HG03439 (cell line): Measurements from ENCODE around the gene KHNYN.
"Not testable (repeated sequence)": the region's sequence is repeated elsewhere in the genome, so short reads cannot be mapped to it uniquely, and the experiment has no call there.

Source experiments
- ATAC-seq: cut with Tn5 transposase; IDR thresholded peaks from one replicate; pipeline ENCODE4 v1.9.1; 2021; ENCODE audit warnings: mild to moderate bottlenecking, moderate library complexity; ENCODE audit not compliant: unreplicated experiment

The KHNYN gene

GRCh38 chr14:24429395-24430142, at the start of gene KHNYN, which contains the start of gene CBLN3:
KHNYN (plus strand) TSS chr14:24429954; CDS start chr14:24430731, 777 bp downstream.
CBLN3 (minus strand) TSS chr14:24429668; CDS start chr14:24429054, 614 bp downstream.
- peak; percentile 78 for ATAC-seq

DNA sequence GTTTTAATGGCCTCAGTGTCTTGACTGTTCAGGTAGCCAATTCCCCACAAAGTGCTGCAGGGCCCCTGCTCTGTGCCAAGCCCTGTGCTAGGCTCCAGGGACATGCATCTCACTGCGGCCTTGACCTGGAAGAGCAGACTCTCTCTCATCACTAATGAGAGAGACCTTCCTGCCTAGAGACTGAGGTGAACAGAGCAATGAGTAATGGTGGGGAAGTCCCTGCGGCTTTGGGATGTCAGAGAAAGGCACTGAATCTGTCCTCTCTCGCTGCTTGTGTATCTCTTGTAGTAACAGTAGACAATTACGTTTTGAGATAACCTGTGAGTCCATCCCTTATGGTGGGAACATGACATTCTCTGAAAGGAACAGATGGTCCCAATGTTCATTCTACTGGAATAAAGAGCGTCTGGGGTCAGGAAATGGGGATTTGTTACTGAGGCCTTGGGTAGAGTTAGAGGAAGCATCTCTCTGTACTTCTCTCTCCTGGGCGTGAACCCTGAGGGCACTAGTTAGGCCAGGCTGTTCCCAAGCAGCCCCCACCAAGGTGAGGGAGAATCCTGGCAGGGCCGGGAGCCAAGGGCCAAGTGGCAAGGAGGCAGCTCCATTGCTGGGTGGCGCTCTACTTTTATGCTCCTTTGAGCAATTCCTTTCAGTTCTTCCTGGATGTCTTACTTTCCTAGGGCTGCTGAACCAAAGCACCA, 48.2 kb upstream of the KHNYN start:
- no peak for ATAC-seq

GRCh38 chr14:24382064-24382371, 47.7 kb upstream of the KHNYN start:
- no peak for ATAC-seq

GRCh38 chr14:24384169-24384568, 45.6 kb upstream of the KHNYN start:
- ATAC-seq: no peak

- ATAC-seq: no peak
Observed at GRCh38 chr14:24385524-24385923, 44.2 kb upstream of the KHNYN start.

DNA sequence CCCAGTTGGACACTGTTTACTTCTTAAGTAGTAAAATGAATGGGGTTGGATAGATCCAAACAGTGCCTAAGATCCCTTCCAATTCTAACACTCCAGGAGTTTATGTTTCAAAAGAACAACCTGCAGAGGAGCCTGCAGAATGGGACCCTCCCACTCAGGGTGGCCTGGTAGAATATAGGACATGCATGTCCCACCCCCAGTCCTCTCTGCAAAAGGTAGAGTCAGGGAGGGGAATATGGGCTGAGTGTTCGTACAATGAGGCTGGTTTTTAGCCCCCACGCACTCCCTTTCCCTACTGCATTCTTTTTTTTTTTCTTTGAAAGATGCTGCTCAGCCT, 42.8 kb upstream of the KHNYN start:
- ATAC-seq: no peak

DNA sequence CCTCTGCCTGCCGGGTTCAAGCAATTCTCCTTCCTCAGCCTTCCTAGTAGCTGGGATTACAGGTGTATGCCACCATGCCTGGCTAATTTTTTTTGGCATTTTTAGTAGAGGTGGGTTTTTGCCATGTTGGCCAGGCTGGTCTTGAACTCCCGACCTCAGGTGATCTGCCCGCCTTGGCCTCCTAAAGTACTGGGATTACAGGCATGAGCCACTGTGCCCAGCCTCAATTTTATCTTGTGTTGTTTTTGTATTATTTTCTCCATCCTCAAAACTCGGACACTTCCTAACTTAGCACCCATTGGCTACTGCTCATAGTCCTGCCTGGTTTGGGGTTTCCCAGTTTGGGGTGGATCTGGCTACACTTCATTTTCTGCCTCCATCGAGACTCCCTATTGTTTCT, 42.2 kb upstream of the KHNYN start:
- ATAC-seq: not testable (repeated sequence)

GRCh38 chr14:24388474-24389179, 41.1 kb upstream of the KHNYN start:
- no peak for ATAC-seq

GRCh38 chr14:24389226-24389848, 40.4 kb upstream of the KHNYN start:
- no peak for ATAC-seq

GRCh38 chr14:24390701-24391468, 38.9 kb upstream of the KHNYN start:
- ATAC-seq: no peak

- no peak for ATAC-seq
Observed at GRCh38 chr14:24392325-24393091, 37.2 kb upstream of the KHNYN start.

DNA sequence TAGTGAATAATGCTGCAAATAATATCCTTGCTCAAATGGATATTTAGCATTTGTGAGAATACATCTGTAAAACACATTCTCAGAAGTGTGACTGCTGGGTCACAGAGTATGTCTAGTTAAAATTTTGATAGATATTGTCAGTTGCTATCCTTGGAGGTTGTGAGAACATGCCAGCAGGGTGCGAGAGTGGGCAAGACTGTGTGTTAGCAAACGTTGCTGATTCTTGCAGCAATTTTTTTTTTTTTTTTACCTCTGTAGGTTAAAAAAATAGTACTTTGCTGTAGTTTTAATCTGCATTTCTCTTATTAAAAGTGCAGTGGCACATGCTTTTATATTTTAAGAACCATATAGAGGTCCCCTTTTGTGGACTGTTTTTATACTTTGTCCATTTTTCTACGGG, 35.5 kb upstream of the KHNYN start:
- no peak for ATAC-seq

DNA sequence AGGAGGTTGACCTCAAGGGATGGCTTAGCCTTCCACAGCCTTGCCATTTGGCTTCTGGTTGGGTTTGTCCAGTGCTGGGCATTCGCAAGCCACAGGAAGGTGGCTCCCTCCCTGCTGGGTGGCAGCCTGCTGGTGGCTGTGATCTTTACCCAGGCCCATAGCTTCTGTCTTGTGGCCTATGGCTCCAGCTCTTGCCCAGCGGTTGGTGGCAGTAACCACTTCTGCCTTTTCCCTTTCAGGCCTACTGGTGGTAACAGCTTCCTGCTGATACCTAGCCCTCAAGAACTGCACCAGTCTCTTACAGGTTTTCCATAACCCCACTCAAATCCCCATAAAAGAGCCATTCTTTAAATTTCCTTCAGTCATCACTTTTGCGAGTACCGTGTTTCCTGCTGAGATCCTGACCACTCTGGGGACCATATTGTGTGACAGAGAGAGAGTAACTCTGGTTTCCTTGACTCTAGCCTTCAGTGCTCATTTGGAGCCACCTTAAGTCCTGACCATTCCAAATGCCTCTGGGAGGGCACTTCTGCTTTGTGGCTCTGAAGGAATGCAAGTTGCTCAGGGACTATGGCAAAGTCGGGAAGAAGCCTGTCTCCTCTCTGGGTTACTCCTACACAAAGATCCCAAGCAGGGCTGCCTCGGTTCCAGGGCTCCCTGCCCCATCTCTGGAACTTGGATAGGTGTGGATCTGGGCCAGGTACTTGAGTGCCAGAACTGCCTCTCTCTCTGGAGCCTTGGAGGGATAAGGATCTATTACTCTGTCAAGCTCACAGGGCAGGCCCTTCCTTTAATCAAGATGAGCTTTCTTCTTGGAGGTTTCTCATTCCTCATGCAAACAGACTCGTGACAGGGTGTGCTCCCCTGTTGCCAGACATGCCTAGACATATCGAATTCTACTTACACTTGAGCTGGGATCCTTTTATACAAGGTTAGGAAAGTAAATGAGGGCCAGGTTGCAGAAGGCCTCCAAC, 33.9 kb upstream of the KHNYN start:
- ATAC-seq: no peak

DNA sequence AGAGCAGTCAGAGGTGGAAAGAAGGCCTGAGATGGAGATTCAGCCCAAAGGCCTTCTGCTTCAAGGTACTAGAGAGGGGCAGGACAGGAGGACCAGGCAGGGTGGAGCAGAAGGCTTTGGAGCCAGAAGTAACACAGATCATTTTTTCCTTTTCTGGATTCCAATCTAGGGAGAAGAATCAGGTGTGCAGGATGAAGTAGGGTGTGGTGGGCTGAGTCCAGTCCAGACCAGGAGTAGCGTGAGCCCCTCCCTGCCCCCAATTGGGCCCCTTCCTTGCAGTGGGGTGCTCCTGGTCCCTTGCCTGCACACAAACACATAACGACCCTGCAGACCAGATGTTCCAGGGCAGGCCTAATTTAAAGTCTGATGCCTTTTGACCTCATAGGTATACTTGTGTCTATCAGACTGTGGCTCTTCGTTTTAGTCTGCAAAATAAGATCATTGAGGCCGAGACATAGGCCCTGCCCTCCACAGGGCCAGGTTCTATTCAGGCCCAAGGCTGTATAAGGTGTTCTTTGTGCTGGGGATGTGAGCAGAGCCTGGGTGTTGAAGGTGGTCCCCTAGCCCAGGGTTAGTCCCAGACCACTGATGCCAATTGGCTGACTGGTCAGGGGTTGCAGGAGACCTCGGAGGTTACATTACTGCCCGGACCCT, 32.0 kb upstream of the KHNYN start:
- no peak for ATAC-seq

DNA sequence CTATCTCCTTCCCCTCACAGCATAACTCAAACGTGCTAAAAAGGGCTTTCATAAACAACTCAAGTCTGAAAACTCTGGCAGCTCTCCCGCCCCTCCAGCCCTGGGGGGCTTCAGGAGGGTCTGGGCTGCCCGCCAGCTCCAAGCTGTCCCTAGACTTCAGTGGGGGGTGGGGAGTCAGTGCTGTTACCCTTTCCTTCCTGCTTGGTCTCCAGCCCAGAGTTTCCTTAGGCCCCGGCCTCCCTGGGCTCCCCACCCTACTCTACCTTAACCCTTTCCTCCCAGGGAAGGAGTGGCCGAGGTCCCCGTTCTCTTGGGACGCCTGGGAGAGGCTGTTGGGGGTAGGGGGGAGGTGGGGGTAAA, 31.5 kb upstream of the KHNYN start:
- no peak for ATAC-seq

DNA sequence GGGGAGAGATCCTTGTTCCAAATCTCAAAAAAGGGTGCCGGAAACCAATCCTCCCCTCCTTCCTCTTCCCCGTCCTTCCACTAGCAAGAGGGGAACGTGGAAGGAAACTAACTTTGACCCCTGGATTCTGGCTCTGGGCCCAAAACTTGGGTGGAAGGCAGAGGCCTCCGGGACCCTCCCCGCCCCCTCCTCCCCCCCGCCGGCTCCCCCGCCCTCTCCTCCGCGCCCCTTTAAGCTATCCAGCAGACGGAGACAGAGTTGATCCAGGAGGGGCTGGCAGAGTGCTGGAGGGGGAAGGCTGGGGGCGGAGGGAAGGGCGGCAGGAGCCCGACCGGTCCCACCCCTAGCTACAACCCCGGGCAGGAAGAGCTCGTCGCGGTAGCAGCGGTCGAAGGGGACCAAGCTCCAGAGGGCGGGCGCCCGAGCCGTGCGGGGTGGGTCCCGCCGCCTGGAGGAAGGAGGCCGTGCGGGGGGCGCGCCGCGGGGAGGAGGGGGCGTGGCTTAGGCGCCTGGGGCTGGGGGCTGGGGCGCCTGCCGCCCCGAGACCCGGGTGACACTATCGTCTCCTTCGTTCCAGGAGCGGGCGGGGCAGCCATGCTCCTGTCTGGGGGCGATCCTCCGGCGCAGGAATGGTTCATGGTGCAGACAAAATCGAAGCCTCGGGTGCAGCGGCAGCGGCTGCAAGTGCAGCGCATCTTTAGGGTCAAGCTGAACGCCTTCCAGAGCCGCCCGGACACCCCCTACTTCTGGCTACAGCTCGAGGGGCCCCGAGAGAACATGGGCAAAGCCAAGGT, 30.9 kb upstream of the KHNYN start, which contains the start of gene NYNRIN:
Gene NYNRIN, plus strand, starts transcription at position 351 of the 794 bp plus-strand sequence. Its CDS starts 244 bp downstream, at position 595.
- no peak for ATAC-seq

DNA sequence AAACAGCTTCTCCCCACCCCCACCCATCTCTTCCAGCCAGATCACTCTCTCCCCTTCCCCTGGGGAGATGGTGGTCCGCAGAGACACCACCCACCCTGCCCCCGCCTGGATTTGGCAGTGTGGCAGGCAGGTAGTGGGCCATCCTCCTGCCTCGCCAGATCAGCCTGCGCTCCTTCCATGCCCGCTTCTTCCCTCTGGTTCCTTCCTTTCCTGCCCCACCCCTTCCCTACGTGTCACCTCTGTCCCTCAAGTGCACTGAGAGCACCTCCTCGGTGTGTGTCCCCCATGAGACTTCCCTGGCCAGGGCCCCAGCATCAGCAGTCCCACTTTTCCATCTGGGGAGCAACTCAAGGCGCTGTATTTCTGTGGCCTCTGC, 30.3 kb upstream of the KHNYN start:
- no peak for ATAC-seq
